Naive thymus-derived CD4-positive, alpha-beta T cell (primary cell): ENCODE results near the gene AKR1A1. TPM values are rescaled to one million over a fixed set of nuclear protein-coding genes. Genes with fewer than 3 reads are reported as not detected.

Experiments used
- ATAC-seq: fragments of 150-1000 bp; cut with Tn5 transposase; 2 replicates; pipeline ENCODE4 v1.10.0; 2021; ENCODE audit warnings: mild to moderate bottlenecking, moderate library complexity
- CTCF ChIA-PET: fragments of 350-600 bp; sonication (Branson Sonifier 250); formaldehyde crosslinking; loops from one replicate; lab custom pipeline; 2021; ENCODE audit warnings: antibody characterized with exemption; lab: Charles Lee
- POLR2A ChIA-PET: fragments of 350-600 bp; sonication (Branson Sonifier 250); formaldehyde crosslinking; loops from one replicate; lab custom pipeline; 2021; ENCODE audit warnings: antibody characterized with exemption, inconsistent platforms; lab: Charles Lee
- DNase-seq, 9 donors: peaks; one replicate each; pipeline versions ENCODE4 v3.0.0 to v3.0.0-alpha.2; 2020 to 2022; ENCODE audit warnings: mixed read lengths in 1 of 9
- H3K27ac ChIP-seq: one replicate; pipeline ENCODE4 v1.7.0; 2013; ENCODE audit warnings: mild to moderate bottlenecking, low read depth, low read length, moderate library complexity
- H3K27me3 ChIP-seq, 2 donors: one replicate each; pipeline ENCODE4 v1.7.0; 2013; ENCODE audit warnings: low read length in 2 of 2, mild to moderate bottlenecking in 2 of 2, moderate library complexity in 2 of 2; ENCODE audit not compliant: control insufficient read depth in 2 of 2, insufficient read depth in 2 of 2
- H3K36me3 ChIP-seq, 3 experiments: 1 replicate in 2 of 3; 2 replicates in 1 of 3; pipeline ENCODE4 v1.7.0; 2013; ENCODE audit warnings: low read length in 3 of 3, mild to moderate bottlenecking in 3 of 3, moderate library complexity in 1 of 3; ENCODE audit not compliant: insufficient read depth in 3 of 3, control insufficient read depth in 2 of 3
- H3K4me1 ChIP-seq, 2 donors: one replicate each; pipeline ENCODE4 v1.7.0; 2013; ENCODE audit warnings: low read length in 2 of 2, mild to moderate bottlenecking in 2 of 2, moderate library complexity in 1 of 2; ENCODE audit not compliant: control insufficient read depth in 2 of 2, insufficient read depth in 2 of 2
- H3K4me3 ChIP-seq: 2 replicates; pipeline ENCODE4 v1.7.0; 2013; ENCODE audit warnings: mild to moderate bottlenecking, low read length
- H3K9me3 ChIP-seq, 3 experiments: 1 replicate in 2 of 3; 2 replicates in 1 of 3; pipeline ENCODE4 v1.7.0; 2013; ENCODE audit warnings: low read length in 3 of 3; ENCODE audit not compliant: control insufficient read depth in 2 of 3
- H3K27ac Mint-ChIP-seq, 9 donors: one replicate each; pipeline ENCODE4 v1.8.0; 2020 to 2022; ENCODE audit warnings: mixed read lengths in 9 of 9, mild to moderate bottlenecking in 8 of 9, moderate library complexity in 5 of 9, inconsistent platforms in 2 of 9
- H3K27me3 Mint-ChIP-seq, 5 donors: one replicate each; pipeline ENCODE4 v1.8.0; 2021 to 2022; ENCODE audit warnings: mixed read lengths in 5 of 5, mild to moderate bottlenecking in 1 of 5
- H3K36me3 Mint-ChIP-seq, 5 donors: one replicate each; pipeline ENCODE4 v1.8.0; 2020 to 2022; ENCODE audit warnings: mixed read lengths in 5 of 5, mild to moderate bottlenecking in 3 of 5, inconsistent platforms in 1 of 5
- H3K4me1 Mint-ChIP-seq, 7 donors: one replicate each; pipeline ENCODE4 v1.8.0; 2020 to 2022; ENCODE audit warnings: mixed read lengths in 7 of 7, mild to moderate bottlenecking in 3 of 7, inconsistent platforms in 1 of 7
- H3K4me3 Mint-ChIP-seq, 10 donors: one replicate each; pipeline ENCODE4 v1.8.0; 2020 to 2022; ENCODE audit warnings: mild to moderate bottlenecking in 10 of 10, mixed read lengths in 10 of 10, moderate library complexity in 6 of 10, inconsistent platforms in 2 of 10
- H3K9me3 Mint-ChIP-seq, 11 donors: one replicate each; pipeline ENCODE4 v1.8.0; 2020 to 2022; ENCODE audit warnings: mixed read lengths in 11 of 11, mild to moderate bottlenecking in 4 of 11, inconsistent platforms in 1 of 11, moderate library complexity in 1 of 11
- intact Hi-C, 2 donors: fragments of 100-400 bp; cut with micrococcal nuclease; formaldehyde crosslinking; loops; one replicate each; pipeline ENCODE4 v1.15.1; 2023
- polyA plus RNA-seq, 2 donors: library from polyadenylated mRNA; unstranded; fragments of 300-500 nt; fragmentation: Illumina TruSeq; gene quantifications; one replicate each; pipeline ENCODE4 v1.2.3, GENCODE V29; 2021
- total RNA-seq, 6 experiments: library from RNA in 5 of 6; stranded (reverse) in 5 of 6; gene quantifications; 1 replicate in 5 of 6; 2 replicates in 1 of 6; pipeline ENCODE4 v1.2.3 and lab custom pipeline; 2021 to 2026

AKR1A1 gene
- total and polyA plus RNA-seq, 7 experiments from 2014 or later: 47.5 to 155 (median 76.3) TPM

DNA sequence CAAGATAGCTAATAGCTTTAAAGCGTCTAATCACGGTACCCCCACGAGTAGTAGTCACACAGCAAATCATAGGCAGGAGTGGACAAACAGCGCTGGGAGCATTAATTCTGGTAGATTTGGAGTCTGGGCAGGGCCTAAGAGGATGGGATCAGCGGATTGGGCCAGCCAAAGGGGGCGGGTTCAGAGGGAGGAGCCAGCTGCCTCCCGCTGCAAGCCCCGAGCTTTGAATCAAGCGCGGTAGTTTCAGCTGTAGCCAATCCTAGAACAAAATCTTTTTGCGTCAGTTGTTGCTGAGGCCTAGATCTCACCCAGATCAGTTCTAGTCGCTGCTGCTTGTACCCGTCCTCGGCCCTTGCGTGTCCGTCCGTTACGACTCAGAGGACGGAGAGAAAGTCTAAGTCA is 32.6 kb downstream of the AKR1A1 start:
- Mint-ChIP-seq H3K27ac (peak overlapping the region; percentile 91 to 99 (median 98)), H3K36me3 (peaks cover 0 to 6% (median 0%) of the 10 kb centered on the region in 5 donors), H3K4me3 (peak overlapping the region; percentile 89 to 100 (median 99)), H3K27me3 (no peaks in the 10 kb centered on the region), H3K9me3 (peaks cover 0 to 10% (median 0%) of the 10 kb centered on the region in 11 donors), H3K4me1 (peaks cover 20 to 37% (median 26%) of the 10 kb centered on the region in 7 donors)
- peaks cover 16 to 18% of the 10 kb centered on the region in 2 donors for H3K4me1 ChIP-seq
- peak; percentile 77 to 97 (median 95) for DNase-seq
- H3K4me3 ChIP-seq: peak overlapping the region; percentile 98
- peak; percentile 86 for ATAC-seq
- no peaks in the 10 kb centered on the region for H3K27me3 ChIP-seq
- POLR2A ChIA-PET: interaction anchor here (0.6 to 4.1 kb wide), 19 partner anchors 9 to 800 kb away, joined by 3 to 33 read pairs (median 3); partner anchors contain the start of genes AKR1A1, BTBD19, CCDC163 and EIF2B3
- intact Hi-C loops: loop anchor here (1.0 to 5.0 kb wide), 18 partner anchors 33 to 1611 kb away; partner anchors contain the start of genes UROD (in 2 of the 2), AKR1A1 (in 1 of the 2), ARMH1 (in 1 of the 2) and ATP6V0B (in 1 of the 2)
- peak overlapping the region; percentile 91 for H3K27ac ChIP-seq
- H3K36me3 ChIP-seq: peaks cover 0 to 10% (median 0%) of the 10 kb centered on the region in 3 experiments
- H3K9me3 ChIP-seq: no peaks in the 10 kb centered on the region
- CTCF ChIA-PET: interaction anchor here (0.7 to 1.4 kb wide), 5 partner anchors 13 to 781 kb away, joined by 3 to 7 read pairs (median 4); no protein-coding TSS in a partner anchor

DNA sequence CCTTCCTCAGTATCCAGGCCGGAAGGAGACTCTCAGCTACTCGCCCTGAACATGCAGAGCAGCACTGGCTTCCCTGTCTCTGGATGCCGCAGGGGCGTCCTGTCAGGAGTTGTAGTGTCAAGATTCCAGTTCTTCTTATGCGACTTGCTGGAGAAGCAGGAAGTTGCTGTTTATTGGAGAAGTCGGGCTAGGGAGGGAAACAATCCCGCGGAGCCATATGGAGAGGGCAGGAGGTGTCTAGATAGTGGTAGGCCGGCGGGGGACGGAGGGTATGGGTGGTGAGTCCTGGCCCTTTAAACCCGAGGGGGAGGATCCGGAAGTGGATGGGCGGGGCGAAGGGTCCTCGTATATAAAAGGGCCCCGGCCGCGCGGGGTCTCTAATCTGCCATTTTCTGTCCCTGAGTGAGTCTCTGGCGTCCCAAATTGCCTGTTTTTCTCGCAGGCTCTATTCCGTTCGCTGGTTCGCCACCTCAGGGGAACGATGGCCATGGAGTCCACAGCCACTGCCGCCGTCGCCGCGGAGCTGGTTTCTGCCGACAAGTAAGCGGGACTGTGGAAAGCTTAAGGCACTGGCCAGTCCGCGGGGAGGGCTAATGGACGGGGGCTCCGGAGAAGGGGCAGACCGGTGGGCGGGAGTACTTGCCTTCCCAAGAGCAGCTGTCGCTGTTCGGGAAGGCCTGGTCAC is 33.2 kb downstream of the AKR1A1 start, which contains the start of gene NASP:
Gene NASP (plus strand): TSS at position 376 of the 685 bp plus-strand sequence. CDS start 106 bp downstream, at position 482.
- H3K9me3 ChIP-seq: no peaks in the 10 kb centered on the region
- peaks cover 0 to 6% (median 0%) of the 10 kb centered on the region in 5 donors for H3K36me3 Mint-ChIP-seq
- ATAC-seq: peak; percentile 74
- CTCF ChIA-PET: interaction anchor here (0.7 to 1.4 kb wide), 4 partner anchors 13 to 154 kb away, joined by 3 to 7 read pairs (median 4); no protein-coding TSS in a partner anchor
- H3K4me3 ChIP-seq: peak within 1 kb of the TSS; percentile 98
- POLR2A ChIA-PET: interaction anchor here (0.6 to 4.1 kb wide), 19 partner anchors 9 to 800 kb away, joined by 3 to 33 read pairs (median 4); partner anchors contain the start of genes AKR1A1, CCDC163, GPBP1L1 and MMACHC
- H3K27me3 Mint-ChIP-seq: no peaks in the 10 kb centered on the region
- peak within 1 kb of the TSS; percentile 91 to 99 (median 98) for H3K27ac Mint-ChIP-seq
- H3K4me1 ChIP-seq: peaks cover 16 to 18% of the 10 kb centered on the region in 2 donors
- intact Hi-C loops: loop anchor here (1.0 to 5.0 kb wide), 24 partner anchors 34 to 1612 kb away; partner anchors contain the start of genes AKR1A1 (in 2 of the 2), CCDC163 (in 2 of the 2), EIF2B3 (in 2 of the 2) and IPP (in 2 of the 2)
- H3K4me1 Mint-ChIP-seq: peaks cover 20 to 40% (median 28%) of the 10 kb centered on the region in 7 donors
- peaks cover 0 to 10% (median 0%) of the 10 kb centered on the region in 3 experiments for H3K36me3 ChIP-seq
- H3K4me3 Mint-ChIP-seq: peak within 1 kb of the TSS; percentile 89 to 100 (median 99)
- H3K9me3 Mint-ChIP-seq: peaks cover 0 to 10% (median 0%) of the 10 kb centered on the region in 11 donors
- peak within 1 kb of the TSS; percentile 91 for H3K27ac ChIP-seq
- no peaks in the 10 kb centered on the region for H3K27me3 ChIP-seq
- peak; percentile 86 to 99 (median 94) for DNase-seq

DNA sequence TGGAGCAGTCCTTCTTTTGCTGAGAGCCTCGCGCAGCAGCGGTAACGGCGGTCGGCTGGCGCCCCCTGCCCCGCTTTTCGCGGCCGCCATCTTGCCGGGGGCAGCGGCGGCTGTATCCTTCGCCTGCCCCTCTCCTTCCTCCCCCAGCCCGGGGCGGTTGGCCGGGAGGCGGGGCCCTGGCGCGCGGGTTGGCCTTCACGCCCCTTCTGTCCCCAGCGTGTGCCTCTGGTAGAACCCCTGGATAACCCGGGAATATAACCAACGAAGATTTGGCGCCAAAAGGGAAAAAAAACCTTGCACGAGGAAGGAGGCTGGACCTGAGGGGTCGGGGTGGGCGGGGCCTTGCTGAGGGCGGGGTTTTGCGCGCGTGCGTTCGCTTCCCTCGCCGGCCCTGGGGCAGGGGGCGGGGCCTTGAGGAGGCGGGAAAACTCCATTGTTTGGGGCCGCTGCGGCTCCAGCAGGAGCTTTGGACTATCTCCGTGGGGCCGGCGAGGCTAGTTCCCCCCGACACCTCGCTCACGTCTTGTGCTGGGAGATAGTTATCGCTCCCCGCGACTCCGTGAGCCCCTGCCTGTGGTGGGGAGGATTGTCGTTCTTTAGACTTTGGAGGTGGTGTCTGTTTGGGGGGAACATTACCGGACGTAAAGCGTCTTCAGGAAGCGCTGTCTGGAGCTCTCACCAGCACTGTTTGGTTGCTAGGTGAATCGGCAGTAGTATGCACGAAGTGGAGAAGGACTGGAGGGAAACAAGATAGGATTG is 33.9 kb downstream of the AKR1A1 start:
- Histone ChIP-seq H3K9me3 (no peaks in the 10 kb centered on the region), H3K4me3 (peak overlapping the region; percentile 98), H3K27me3 (no peaks in the 10 kb centered on the region), H3K27ac (peak overlapping the region; percentile 91), H3K36me3 (peaks cover 0 to 14% (median 0%) of the 10 kb centered on the region in 3 experiments), H3K4me1 (peaks cover 16 to 18% of the 10 kb centered on the region in 2 donors)
- ChIA-PET CTCF (interaction anchor here (0.7 to 1.5 kb wide), 2 partner anchors 61 to 101 kb away, joined by 3 read pairs; no protein-coding TSS in a partner anchor), POLR2A (interaction anchor here (0.6 to 4.1 kb wide), 15 partner anchors 9 to 863 kb away, joined by 3 to 33 read pairs (median 4); partner anchors contain the start of genes AKR1A1, CCDC163, GPBP1L1 and MMACHC)
- DNase-seq (peak; percentile 77 to 90 (median 87)), ATAC-seq (peak; percentile 73)
- Mint-ChIP-seq H3K36me3 (peaks cover 0 to 6% (median 0%) of the 10 kb centered on the region in 5 donors), H3K27ac (peak overlapping the region; percentile 91 to 99 (median 98)), H3K4me1 (peaks cover 20 to 46% (median 35%) of the 10 kb centered on the region in 7 donors), H3K9me3 (peaks cover 0 to 10% (median 0%) of the 10 kb centered on the region in 11 donors), H3K27me3 (no peaks in the 10 kb centered on the region), H3K4me3 (peak overlapping the region; percentile 89 to 100 (median 99))
- intact Hi-C loops: loop anchor here (1.0 to 5.0 kb wide), 18 partner anchors 34 to 1612 kb away; partner anchors contain the start of genes AKR1A1 (in 1 of the 2), ATP6V0B (in 1 of the 2), BTBD19 (in 1 of the 2) and CCDC163 (in 1 of the 2)

DNA sequence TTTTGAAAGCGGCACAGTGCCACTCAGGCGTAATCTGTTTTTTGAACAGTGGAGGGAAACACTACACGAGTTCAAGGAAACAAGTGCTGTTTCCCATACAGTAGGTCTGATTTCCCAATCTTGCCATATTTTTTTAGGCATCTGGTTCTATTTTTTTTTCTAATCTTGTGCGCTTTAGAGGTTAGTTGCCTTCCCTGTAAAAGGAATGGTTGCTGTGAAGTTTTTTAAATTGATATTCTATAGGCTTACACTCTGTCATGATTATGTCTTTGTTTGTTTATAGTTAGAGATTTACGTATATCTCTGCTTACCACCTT is 34.4 kb downstream of the AKR1A1 start:
- Histone ChIP-seq H3K4me1 (peaks cover 16 to 18% of the 10 kb centered on the region in 2 donors), H3K4me3 (peak overlapping the region; percentile 98), H3K36me3 (peaks cover 0 to 14% (median 0%) of the 10 kb centered on the region in 3 experiments), H3K27ac (peak overlapping the region; percentile 91), H3K9me3 (no peaks in the 10 kb centered on the region), H3K27me3 (no peaks in the 10 kb centered on the region)
- H3K27me3 Mint-ChIP-seq: no peaks in the 10 kb centered on the region
- CTCF ChIA-PET: interaction anchor here (1.5 kb wide), 1 partner anchor 100 kb away, joined by 3 read pairs; no protein-coding TSS in a partner anchor
- H3K4me3 Mint-ChIP-seq: peak overlapping the region; percentile 89 to 100 (median 99)
- POLR2A ChIA-PET: interaction anchor here (0.7 to 4.1 kb wide), 12 partner anchors 13 to 863 kb away, joined by 3 to 33 read pairs (median 4); partner anchors contain the start of genes AKR1A1, CCDC163, GPBP1L1 and MMACHC
- H3K27ac Mint-ChIP-seq: peak overlapping the region; percentile 85 to 99 (median 97)
- H3K36me3 Mint-ChIP-seq: peaks cover 0 to 6% (median 0%) of the 10 kb centered on the region in 5 donors
- intact Hi-C loops: loop anchor here (2.0 to 5.0 kb wide), 5 partner anchors 257 to 854 kb away; partner anchors contain the start of genes KIF2C (in 1 of the 2), PIK3R3 (in 1 of the 2), PLK3 (in 1 of the 2) and RNU5D-1 (in 1 of the 2)
- DNase-seq: no peak
- no peak for ATAC-seq
- peaks cover 0 to 10% (median 0%) of the 10 kb centered on the region in 11 donors for H3K9me3 Mint-ChIP-seq
- peaks cover 20 to 46% (median 36%) of the 10 kb centered on the region in 7 donors for H3K4me1 Mint-ChIP-seq

DNA sequence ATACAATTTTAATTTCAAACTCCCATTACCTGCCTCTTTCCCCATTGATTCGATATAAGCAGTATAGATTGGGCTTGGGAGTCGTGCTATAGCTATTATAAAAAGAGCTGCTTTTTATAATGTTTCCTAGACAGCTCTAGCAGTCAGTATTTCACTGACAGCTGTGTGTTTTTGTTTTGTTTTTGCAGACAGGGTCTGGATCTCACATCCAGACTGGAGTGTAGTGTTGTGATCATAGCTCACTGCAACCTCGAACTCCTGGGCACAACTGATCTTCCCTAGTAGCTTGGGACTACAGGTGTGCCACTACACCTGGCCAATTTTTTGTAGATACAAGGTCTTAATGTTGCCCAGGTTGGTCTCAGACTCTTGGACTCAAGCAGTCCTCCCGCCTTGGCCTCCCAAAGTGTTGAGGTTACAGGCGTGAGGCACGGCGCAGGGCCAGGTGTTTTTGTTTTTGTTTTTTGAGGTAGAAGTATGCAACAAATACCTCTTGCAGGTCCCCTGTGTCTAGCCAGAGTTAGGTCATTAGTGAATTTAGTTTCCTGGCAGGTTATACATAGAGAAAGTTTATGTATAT is 35.0 kb downstream of the AKR1A1 start:
- CTCF ChIA-PET: interaction anchor here (1.5 kb wide), 1 partner anchor 100 kb away, joined by 3 read pairs; no protein-coding TSS in a partner anchor
- peaks cover 0 to 10% (median 0%) of the 10 kb centered on the region in 11 donors for H3K9me3 Mint-ChIP-seq
- peaks cover 20 to 46% (median 37%) of the 10 kb centered on the region in 7 donors for H3K4me1 Mint-ChIP-seq
- Histone ChIP-seq H3K4me1 (peaks cover 16 to 18% of the 10 kb centered on the region in 2 donors), H3K36me3 (peaks cover 0 to 14% (median 0%) of the 10 kb centered on the region in 3 experiments), H3K27ac (peak overlapping the region; percentile 91), H3K4me3 (peak overlapping the region; percentile 98), H3K9me3 (no peaks in the 10 kb centered on the region), H3K27me3 (no peaks in the 10 kb centered on the region)
- peak overlapping the region; percentile 85 to 99 (median 97) for H3K27ac Mint-ChIP-seq
- no peaks in the 10 kb centered on the region for H3K27me3 Mint-ChIP-seq
- peaks cover 0 to 6% (median 0%) of the 10 kb centered on the region in 5 donors for H3K36me3 Mint-ChIP-seq
- peak overlapping the region; percentile 89 to 100 (median 99) for H3K4me3 Mint-ChIP-seq
- POLR2A ChIA-PET: interaction anchor here (0.7 to 4.1 kb wide), 9 partner anchors 13 to 864 kb away, joined by 3 to 33 read pairs (median 3); partner anchors contain the start of genes AKR1A1, CCDC163, GPBP1L1 and MMACHC
- ATAC-seq (no peak), DNase-seq (no peak)
- intact Hi-C loops: loop anchor here (1.0 to 5.0 kb wide), 6 partner anchors 218 to 855 kb away; partner anchors contain the start of genes KIF2C (in 1 of the 2), MAST2 (in 1 of the 2), PIK3R3 (in 1 of the 2) and PLK3 (in 1 of the 2)
